Stimulated activated CD8-positive, alpha-beta memory T cell treated with anti-CD3 and anti-CD28 coated beads, Interleukin-4, amount 100 ng/mL, for 24 hours (primary cell): Measurements from ENCODE around the gene ARRB2.

ENCODE experiments used
- DNase-seq: peaks from one replicate; pipeline ENCODE4 v3.0.0-alpha.2; 2020; ENCODE audit warnings: low read depth

Gene ARRB2

GRCh38 chr17:4725646-4726310 lies 15.3 kb downstream of the ARRB2 start:
- DNase-seq = no peak

GRCh38 chr17:4728124-4728523 lies 17.7 kb downstream of the ARRB2 start:
- DNase-seq = no peak

- no peak for DNase-seq
Measured at GRCh38 chr17:4733073-4733531, 22.7 kb downstream of the ARRB2 start.

GRCh38 chr17:4734857-4735475 lies 24.5 kb downstream of the ARRB2 start:
- no peak for DNase-seq

GRCh38 chr17:4735876-4736651 lies 25.6 kb downstream of the ARRB2 start:
- no peak for DNase-seq

DNA sequence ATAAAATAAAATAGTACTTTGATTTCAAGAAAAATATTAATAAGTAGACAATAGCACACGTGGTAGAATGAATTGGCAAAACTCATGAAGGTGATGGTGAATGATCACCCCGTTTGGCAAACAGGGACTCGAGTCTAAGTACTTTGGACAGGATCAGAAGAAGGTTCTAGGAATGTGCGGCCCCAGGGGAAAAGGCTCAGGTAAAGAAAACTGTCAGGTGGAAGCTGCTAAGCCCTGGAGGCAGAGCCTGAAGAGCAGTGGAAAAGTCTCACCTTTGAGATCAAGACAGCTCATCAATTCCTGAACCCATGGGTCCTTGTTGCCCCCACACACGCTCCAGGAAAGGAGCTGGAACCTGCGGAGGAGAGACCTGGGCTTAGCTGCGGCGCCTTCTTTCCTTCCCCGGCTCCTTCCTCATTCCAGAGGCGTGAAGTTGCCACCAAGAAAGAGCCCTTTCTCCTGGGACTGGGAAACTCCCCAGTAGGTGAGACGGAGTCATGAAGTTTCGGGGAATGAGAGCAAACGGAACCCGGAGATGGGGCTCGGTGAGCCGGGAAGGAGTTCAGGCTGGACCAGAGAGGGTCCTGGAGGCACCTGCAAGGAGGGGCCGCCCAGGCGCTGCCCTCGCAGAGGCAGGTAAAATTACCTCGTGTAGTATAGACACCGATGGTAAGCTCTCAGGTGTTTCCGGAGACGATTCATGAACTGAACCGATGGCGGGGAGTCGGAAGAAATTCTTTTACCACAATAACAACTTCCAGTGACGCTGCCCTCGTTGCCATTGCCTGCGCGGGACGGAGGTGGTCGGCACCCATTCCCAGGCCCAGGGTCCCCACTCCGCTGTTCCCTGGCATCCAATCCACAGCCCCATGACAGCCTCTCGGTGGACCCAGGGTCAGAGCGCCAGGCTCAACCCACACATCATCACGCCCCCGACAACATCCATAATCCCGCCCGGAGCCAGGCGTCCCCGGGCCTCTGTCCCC lies 28.0 kb downstream of the ARRB2 start:
- DNase-seq = no peak

DNA sequence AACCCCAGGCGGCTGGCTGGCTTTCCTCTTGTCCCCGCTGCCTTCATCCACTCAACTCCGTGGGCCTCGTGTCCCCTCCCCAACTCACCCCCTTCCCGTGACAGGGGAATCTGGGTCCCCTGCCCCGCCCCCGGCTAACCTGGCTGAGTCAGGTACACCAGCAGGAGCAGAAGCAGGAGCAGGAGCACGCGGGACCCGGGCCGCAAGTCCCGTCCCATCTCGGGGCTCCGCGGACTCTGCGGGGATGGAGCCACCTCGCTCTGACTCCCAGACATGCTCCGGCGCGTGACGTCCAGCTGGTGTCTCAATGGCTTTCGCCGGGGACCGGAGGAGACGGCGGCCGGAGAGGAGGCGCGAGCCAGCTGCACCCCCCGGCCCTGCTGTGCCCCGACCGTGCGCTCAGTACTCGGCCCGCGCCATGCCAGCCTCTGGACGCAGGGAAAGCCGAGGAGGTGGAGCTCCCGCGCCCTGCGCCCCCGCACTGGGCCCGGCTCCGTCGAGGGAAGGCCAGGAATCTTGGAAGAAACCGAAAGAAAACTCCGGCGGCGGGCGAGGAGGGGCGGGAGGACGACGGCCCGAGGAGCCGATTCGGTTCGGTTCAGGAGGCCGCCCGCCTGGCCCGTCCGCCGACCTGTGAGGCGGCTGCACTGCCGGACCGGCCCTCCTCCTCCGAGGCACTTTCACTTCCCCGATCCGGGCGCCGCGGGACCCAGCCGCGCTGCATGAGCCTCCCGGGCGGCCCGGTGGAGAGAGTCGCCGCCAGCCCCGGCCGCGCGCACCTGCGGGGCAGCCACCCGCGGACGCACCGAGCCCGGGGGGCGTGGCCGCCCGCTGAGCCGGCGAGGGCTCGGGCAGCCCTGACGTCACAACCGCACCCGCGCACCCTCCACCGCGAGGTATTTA lies 28.9 kb downstream of the ARRB2 start, which contains the start of the genes CXCL16 and ZMYND15:
CXCL16 (minus strand) TSS at position 807 of the 903 bp plus-strand sequence; CDS start at position 218, 589 bp downstream.
ZMYND15 (plus strand) TSS at position 712 of the 903 bp plus-strand sequence. CDS start 716 bp downstream, outside the sequence.
- DNase-seq = no peak

GRCh38 chr17:4740025-4740351 lies 29.6 kb downstream of the ARRB2 start:
- no peak for DNase-seq

GRCh38 chr17:4740584-4740983 lies 30.2 kb downstream of the ARRB2 start:
- no peak for DNase-seq

- no peak for DNase-seq
Measured at GRCh38 chr17:4741544-4741943, 31.1 kb downstream of the ARRB2 start.

- no peak for DNase-seq
Measured at GRCh38 chr17:4742133-4742532, 31.7 kb downstream of the ARRB2 start.

DNA sequence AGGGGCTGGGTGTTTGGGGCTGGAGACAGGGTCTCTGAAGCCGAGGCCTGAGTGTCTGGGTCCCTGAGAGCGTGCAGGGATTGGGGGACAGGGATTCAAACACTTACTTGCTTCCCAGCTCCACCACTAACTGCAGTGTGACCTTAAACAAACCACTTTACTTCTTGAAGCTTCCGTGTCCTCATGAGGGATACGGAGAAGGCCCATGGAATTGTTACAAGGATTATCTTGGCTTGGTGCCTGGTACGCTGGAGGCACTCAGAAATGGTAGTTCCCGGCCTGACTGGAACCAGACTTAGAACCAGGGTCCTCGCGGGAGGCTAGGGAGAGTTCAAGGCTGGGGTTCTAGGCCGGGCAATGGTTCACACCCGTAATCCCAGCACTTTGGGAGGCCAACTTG lies 32.2 kb downstream of the ARRB2 start:
- DNase-seq = no peak

- DNase-seq = no peak
Measured at GRCh38 chr17:4743216-4743615, 32.8 kb downstream of the ARRB2 start.

DNA sequence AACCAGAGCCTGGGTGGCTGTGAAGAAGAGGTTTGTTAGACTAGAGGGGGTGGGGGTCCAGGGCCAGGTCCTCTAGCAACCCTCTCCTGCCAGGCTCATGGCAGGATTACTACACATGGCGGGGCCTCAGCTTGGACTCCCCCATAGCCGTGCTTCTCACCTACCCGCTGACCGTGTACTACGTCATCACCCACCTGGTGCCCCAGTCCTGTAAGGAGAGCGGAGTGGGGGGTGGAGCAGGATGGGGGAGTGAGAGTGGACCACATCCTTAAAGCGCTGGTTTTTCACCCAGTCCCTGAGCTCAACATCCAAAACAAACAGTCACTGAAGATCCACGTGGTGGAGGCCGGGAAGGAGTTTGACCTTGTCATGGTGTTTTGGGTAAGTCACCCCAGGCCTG lies 33.5 kb downstream of the ARRB2 start:
- no peak for DNase-seq

DNA sequence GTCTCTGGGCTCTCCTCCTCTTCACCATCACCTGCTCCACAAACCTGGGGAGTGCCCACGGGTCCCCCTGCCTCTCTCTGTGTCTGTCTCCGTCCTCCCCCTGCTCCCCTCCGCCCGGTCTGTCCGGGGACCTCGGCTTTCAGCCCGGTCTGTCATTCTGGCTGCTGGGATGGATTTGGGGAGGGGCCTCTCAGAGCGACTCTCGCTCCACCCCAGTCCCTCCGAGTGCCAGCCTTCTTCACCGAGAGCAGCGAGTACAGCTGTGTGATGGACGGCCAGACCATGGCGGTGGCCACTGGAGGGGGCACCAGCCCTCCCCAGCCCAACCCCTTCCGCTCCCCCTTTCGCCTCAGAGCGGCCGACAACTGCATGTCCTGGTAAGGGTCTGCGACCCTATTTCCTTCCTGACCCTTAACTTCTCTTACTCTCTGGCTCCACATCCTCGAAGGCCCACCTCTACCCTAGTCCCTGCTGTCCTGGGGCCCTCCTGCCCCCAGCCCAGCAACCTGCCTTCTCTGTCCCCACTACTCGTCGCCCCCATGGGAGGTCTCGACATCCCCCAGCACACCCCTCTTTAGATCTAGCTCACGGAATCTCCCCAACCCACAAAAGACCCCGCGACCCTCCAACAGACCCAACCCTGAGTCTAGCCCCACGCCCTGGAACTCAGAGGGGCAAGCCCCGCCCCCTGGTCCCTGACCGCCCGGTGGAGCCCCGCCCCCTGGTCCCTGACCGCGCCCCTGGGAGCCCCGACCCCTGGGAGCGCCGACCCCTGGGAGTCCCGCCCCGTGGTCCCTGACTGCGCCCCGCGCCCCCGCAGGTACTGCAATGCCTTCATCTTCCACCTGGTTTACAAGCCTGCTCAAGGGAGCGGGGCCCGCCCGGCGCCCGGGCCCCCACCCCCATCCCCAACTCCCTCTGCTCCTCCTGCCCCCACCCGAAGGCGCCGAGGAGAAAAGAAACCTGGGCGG lies 34.9 kb downstream of the ARRB2 start:
- DNase-seq = no peak

GRCh38 chr17:4747847-4748246 lies 37.4 kb downstream of the ARRB2 start:
- no peak for DNase-seq

DNA sequence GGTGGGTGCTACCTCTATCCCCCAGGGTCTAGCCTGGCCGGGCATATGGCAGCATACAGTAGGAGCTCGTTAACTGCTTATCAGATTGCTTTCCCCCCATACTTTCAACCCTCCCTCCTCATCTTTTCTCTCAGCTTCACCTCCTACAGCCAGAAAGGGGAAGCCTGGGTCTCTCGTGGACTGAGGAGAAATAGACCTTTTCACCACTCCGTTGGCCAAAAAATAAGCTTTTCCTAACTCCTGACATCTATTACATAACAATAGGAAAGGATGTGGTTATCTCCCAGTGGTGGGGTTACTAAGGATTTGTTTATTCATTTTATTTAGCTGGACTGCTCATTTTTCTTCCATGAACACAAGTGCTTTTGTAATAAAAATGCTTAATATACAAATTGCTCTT lies 38.3 kb downstream of the ARRB2 start:
- DNase-seq = no peak

DNA sequence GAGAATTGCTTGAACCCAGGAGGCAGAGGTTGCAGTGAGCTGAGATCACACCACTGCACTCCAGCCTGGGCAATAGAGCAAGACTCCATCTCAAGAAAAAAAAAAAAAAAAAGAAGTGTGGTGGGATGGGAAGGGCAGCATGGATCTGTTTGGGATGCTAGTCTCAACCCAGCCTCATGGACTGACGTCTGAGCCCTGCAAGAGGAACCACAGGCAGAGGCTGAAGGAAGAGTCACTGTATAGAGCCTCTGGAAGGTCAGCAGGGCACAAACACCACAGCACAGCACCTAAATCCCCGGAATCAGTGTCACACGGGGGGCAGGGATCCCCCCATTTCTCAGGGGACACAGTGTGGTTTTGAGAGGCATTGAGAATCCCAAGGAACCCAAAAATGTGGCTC lies 40.2 kb downstream of the ARRB2 start:
- no peak for DNase-seq

GRCh38 chr17:4751932-4752331 lies 41.5 kb downstream of the ARRB2 start:
- DNase-seq = no peak

DNA sequence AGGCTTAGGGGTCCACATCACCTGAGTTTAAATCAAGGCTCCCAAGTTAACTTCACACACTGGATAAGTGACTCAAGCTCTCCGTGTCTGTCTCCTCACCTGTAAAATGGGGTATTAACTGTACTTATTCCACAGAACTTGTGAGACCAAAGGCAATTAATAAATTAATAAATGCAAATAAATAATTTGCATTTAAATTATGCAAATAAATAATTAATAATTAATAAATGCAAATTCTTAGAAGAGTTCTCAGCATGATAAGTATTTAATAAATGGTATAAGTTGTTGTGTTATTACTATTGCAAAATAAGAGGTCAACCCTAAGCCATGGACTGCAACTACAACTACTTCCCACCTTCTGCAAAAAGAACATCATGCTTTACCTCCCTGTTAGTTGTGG lies 43.0 kb downstream of the ARRB2 start:
- DNase-seq = no peak
